CD4-positive, alpha-beta T cell (primary cell): Measurements from ENCODE around the gene GRM5. TPM values are rescaled to one million over a fixed set of nuclear protein-coding genes. Genes with fewer than 3 reads are reported as not detected.
"Not testable (repeated sequence)": the region's sequence is repeated elsewhere in the genome, so short reads cannot be mapped to it uniquely, and the experiment has no call there.

Source experiments
- ATAC-seq: fragments of 200-7000 bp; cut with Tn5 transposase; one replicate; pipeline ENCODE4 v1.10.0; 2022; ENCODE audit warnings: mild to moderate bottlenecking; ENCODE audit not compliant: poor library complexity
- CTCF ChIA-PET: fragments of 350-600 bp; sonication (Branson Sonifier 250); formaldehyde crosslinking; loops from one replicate; lab custom pipeline; 2021; ENCODE audit warnings: antibody characterized with exemption, inconsistent platforms; lab: Charles Lee
- POLR2A ChIA-PET: fragments of 350-600 bp; sonication (Branson Sonifier 250); formaldehyde crosslinking; loops from one replicate; lab custom pipeline; 2021; ENCODE audit warnings: antibody characterized with exemption, inconsistent platforms; lab: Charles Lee
- DNase-seq, 14 experiments: peaks; one replicate each; pipeline ENCODE4 v3.0.0-alpha.2; 2013 to 2020; ENCODE audit warnings: mixed read lengths in 2 of 14
- H3K27ac ChIP-seq, 2 donors: one replicate each; pipeline versions ENCODE4 v1.5.1 to v1.7.0; 2013; ENCODE audit warnings: low read length in 2 of 2, low read depth in 1 of 2, mild to moderate bottlenecking in 1 of 2
- H3K27me3 ChIP-seq, 2 experiments: 1 replicate in 1 of 2; 2 replicates in 1 of 2; pipeline versions ENCODE4 v1.6.1 to v1.7.0; 2013; ENCODE audit warnings: low read length in 2 of 2, control low read depth in 1 of 2, mild to moderate bottlenecking in 1 of 2, moderate library complexity in 1 of 2; ENCODE audit not compliant: insufficient read depth in 2 of 2, control insufficient read depth in 1 of 2
- H3K36me3 ChIP-seq: one replicate; pipeline ENCODE4 v1.6.1; 2013; ENCODE audit warnings: low read length, control low read depth; ENCODE audit not compliant: insufficient read depth
- H3K4me1 ChIP-seq: one replicate; pipeline ENCODE4 v1.6.1; 2013; ENCODE audit warnings: low read length, control low read depth; ENCODE audit not compliant: insufficient read depth
- H3K4me3 ChIP-seq: one replicate; pipeline ENCODE4 v1.5.1; 2013; ENCODE audit warnings: mild to moderate bottlenecking, low read length, moderate library complexity
- H3K9me3 ChIP-seq, 2 experiments: 1 replicate in 1 of 2; 2 replicates in 1 of 2; pipeline versions ENCODE4 v1.6.1 to v1.7.0; 2013; ENCODE audit warnings: low read length in 2 of 2, mild to moderate bottlenecking in 2 of 2, control low read depth in 1 of 2, moderate library complexity in 1 of 2; ENCODE audit not compliant: control insufficient read depth in 1 of 2, insufficient read depth in 1 of 2
- H3K27ac Mint-ChIP-seq: one replicate; pipeline ENCODE4 v1.8.0; 2020; ENCODE audit warnings: mixed read lengths
- H3K27me3 Mint-ChIP-seq: one replicate; pipeline ENCODE4 v1.8.0; 2021; ENCODE audit warnings: mixed read lengths
- H3K36me3 Mint-ChIP-seq: one replicate; pipeline ENCODE4 v1.8.0; 2021; ENCODE audit warnings: low read depth, mixed read lengths
- H3K4me1 Mint-ChIP-seq: one replicate; pipeline ENCODE4 v1.8.0; 2021; ENCODE audit warnings: low read depth, mixed read lengths
- H3K4me3 Mint-ChIP-seq: one replicate; pipeline ENCODE4 v1.8.0; 2020; ENCODE audit warnings: mild to moderate bottlenecking, mixed read lengths
- H3K9me3 Mint-ChIP-seq: one replicate; pipeline ENCODE4 v1.8.0; 2020; ENCODE audit warnings: mixed read lengths
- intact Hi-C, 2 experiments: fragments of 100-400 bp; cut with DNase I in 1 of 2; cut with micrococcal nuclease in 1 of 2; formaldehyde crosslinking; loops; one replicate each; pipeline versions ENCODE4 v1.15.1 to v1.9.0; 2023 to 2025; cut with DNase I, micrococcal nuclease
- total RNA-seq, 174 experiments: library from RNA in 2 of 174; stranded (reverse) in 2 of 174; gene quantifications; one replicate each; pipeline ENCODE4 v1.2.3 and lab custom pipeline; 2021 to 2026
- TF ChIP-seq, protein P1 (sequence below): fragments of 200-600 bp; IDR thresholded peaks from one replicate; pipeline ENCODE4 v1.8.0; 2022; ENCODE audit warnings: antibody characterized with exemption, mild to moderate bottlenecking

GRM5 gene
- total RNA-seq, 2 experiments from 2014 or later: not detected

DNA sequence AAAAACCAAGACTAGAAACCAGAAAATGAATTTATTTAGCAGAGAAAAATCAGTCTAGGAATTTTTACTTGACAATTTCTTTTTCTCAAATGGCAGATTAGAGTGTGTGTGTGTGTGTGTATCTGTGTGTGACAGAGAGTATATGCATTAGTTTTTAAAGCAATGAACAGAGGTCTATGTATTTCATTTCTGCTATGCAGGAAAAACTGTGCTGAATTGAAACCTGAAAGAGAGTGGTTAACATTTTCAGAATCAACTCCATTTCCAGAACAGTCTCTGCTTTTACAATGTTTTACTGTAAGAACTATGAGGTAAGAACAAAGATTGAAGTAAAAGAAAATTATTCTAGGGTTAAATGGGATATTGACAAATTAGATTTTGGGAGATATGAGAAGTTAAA is 114.8 kb downstream of the GRM5 start:
- no peak overlapping the region for H3K4me3 Mint-ChIP-seq
- DNase-seq (no peak), ATAC-seq (no peak)
- H3K9me3 Mint-ChIP-seq: no peaks in the 10 kb centered on the region
- no peaks in the 10 kb centered on the region for H3K27me3 Mint-ChIP-seq
- TF ChIP-seq, protein P1, sequence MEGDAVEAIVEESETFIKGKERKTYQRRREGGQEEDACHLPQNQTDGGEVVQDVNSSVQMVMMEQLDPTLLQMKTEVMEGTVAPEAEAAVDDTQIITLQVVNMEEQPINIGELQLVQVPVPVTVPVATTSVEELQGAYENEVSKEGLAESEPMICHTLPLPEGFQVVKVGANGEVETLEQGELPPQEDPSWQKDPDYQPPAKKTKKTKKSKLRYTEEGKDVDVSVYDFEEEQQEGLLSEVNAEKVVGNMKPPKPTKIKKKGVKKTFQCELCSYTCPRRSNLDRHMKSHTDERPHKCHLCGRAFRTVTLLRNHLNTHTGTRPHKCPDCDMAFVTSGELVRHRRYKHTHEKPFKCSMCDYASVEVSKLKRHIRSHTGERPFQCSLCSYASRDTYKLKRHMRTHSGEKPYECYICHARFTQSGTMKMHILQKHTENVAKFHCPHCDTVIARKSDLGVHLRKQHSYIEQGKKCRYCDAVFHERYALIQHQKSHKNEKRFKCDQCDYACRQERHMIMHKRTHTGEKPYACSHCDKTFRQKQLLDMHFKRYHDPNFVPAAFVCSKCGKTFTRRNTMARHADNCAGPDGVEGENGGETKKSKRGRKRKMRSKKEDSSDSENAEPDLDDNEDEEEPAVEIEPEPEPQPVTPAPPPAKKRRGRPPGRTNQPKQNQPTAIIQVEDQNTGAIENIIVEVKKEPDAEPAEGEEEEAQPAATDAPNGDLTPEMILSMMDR: no peak
- CTCF ChIA-PET: no interaction called here
- POLR2A ChIA-PET: no interaction called here
- H3K9me3 ChIP-seq: no peaks in the 10 kb centered on the region
- no peak overlapping the region for H3K27ac Mint-ChIP-seq
- H3K27me3 ChIP-seq: no peaks in the 10 kb centered on the region
- no peaks in the 10 kb centered on the region for H3K4me1 Mint-ChIP-seq
- no peaks in the 10 kb centered on the region for H3K36me3 ChIP-seq
- no peak overlapping the region for H3K4me3 ChIP-seq
- no peak overlapping the region for H3K27ac ChIP-seq
- intact Hi-C loops: no loop called here
- no peaks in the 10 kb centered on the region for H3K36me3 Mint-ChIP-seq
- H3K4me1 ChIP-seq: no peaks in the 10 kb centered on the region

DNA sequence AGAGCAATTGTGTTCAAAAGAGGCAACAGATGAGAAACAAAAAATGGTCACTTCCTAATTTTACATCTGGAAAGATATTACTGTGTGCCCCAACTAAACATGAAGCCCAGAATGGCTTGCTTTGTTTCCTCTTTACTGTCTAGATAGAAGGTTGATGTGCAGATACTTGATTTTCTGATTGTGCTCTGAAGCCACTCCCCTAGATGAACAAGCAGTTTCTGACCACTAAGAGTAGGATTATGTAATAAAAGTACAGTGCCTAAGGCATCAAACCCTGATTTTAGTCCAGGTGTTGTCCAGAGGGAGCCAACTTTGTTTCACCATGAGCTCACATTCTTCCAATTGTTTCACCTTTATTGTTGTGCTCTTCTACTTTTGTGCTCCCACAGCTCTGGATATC is 116.9 kb downstream of the GRM5 start:
- H3K27me3 Mint-ChIP-seq, H3K27ac Mint-ChIP-seq, H3K27ac ChIP-seq, ATAC-seq, H3K27me3 ChIP-seq, H3K36me3 Mint-ChIP-seq, H3K9me3 ChIP-seq, intact Hi-C loops, H3K36me3 ChIP-seq, CTCF ChIA-PET, H3K4me3 ChIP-seq, H3K9me3 Mint-ChIP-seq, H3K4me1 Mint-ChIP-seq, H3K4me3 Mint-ChIP-seq, DNase-seq, H3K4me1 ChIP-seq, POLR2A ChIA-PET: not testable (repeated sequence)

DNA sequence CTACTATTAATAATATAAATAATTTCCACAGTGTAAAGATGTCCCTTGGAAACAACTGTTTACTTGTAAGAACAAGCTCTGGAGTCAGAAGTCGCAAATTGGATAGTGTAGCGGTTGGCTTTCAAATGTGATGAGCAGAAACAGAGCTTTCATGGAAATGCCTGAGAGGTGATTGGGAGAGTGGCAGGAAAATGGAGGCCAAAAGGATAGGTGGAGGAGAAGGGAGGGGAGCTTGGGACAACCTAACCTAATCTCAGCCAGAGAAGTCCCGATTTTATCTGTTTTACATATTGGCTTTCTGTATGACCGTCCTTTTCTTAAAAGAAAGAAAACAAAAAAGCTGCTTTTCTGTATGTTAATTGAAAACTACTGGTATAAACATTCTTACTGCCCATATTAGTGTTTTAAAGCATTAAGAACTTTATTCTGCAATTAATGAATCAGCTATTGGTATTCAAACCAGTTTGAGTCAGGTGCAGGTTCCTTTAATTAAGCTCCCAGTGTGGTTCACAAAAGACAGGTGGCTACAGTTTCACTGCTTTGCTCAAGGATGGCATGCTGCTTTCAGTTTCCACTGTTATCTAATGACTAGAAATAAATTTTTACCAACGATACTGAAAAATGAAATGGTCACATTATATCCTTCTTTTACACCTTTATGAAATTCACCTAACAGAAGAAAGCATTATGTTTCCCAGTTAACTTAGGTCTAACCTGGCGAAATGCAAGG is 117.8 kb downstream of the GRM5 start:
- DNase-seq, intact Hi-C loops: not testable (repeated sequence)

DNA sequence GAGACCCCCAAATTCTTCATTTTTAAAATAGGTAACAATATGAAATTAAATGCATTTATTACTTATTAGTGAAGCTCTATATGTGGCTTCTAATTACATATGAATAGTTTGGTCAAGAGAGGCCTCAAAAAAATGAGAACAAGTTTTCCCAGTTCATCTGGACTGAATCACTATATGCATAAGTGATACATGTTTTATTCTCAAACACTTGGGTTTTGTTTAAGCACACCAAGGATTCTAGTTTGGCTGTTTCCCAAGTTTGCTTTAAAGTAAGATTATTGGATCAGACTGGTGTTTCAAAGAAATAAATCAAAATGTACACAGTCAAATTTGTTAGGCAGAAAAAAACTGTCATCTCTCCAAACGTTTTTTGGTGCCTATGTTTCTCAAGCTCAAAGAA is 136.1 kb downstream of the GRM5 start:
- H3K36me3 Mint-ChIP-seq, H3K9me3 ChIP-seq, DNase-seq, H3K27ac Mint-ChIP-seq, POLR2A ChIA-PET, ATAC-seq, H3K27ac ChIP-seq, H3K27me3 ChIP-seq, H3K4me3 ChIP-seq, H3K4me1 ChIP-seq, H3K27me3 Mint-ChIP-seq, CTCF ChIA-PET, H3K36me3 ChIP-seq, H3K4me1 Mint-ChIP-seq, H3K4me3 Mint-ChIP-seq, H3K9me3 Mint-ChIP-seq, intact Hi-C loops: not testable (repeated sequence)

More for the DNA sequence above, 117.8 kb downstream of the GRM5 start:
- H3K36me3 ChIP-seq, CTCF ChIA-PET, H3K27ac ChIP-seq, H3K4me1 ChIP-seq, H3K4me3 ChIP-seq, H3K27ac Mint-ChIP-seq, H3K27me3 ChIP-seq, H3K36me3 Mint-ChIP-seq, H3K27me3 Mint-ChIP-seq, H3K4me3 Mint-ChIP-seq, H3K9me3 Mint-ChIP-seq, H3K4me1 Mint-ChIP-seq, ATAC-seq, POLR2A ChIA-PET, H3K9me3 ChIP-seq: not testable (repeated sequence)

DNA sequence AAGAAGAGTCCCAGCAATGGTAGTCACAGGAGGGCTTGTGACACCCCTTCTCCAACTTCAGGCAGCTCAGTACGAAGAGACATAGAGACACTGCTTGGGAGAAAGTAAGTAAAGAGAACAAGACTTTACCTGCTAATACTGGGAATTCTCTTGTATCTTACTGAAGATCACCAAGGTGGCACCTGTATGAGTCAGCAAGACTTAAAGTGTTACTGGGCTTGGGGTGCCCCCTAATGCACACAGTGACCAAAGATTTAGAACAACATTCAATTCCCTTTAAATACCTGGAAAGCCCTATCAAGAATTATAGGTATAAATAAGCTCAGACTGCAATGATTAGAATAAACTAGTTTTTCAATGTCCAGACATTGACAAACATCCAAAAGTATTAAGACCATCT is 148.7 kb downstream of the GRM5 start:
- H3K9me3 ChIP-seq, ATAC-seq, H3K36me3 ChIP-seq, intact Hi-C loops, H3K27ac ChIP-seq, CTCF ChIA-PET, H3K4me1 Mint-ChIP-seq, H3K27ac Mint-ChIP-seq, H3K4me3 ChIP-seq, POLR2A ChIA-PET, H3K4me3 Mint-ChIP-seq, H3K4me1 ChIP-seq, H3K9me3 Mint-ChIP-seq, H3K27me3 Mint-ChIP-seq, H3K36me3 Mint-ChIP-seq, H3K27me3 ChIP-seq: not testable (repeated sequence)
- peak in 3 of 14 experiments; percentile 2 to 14 (median 9) for DNase-seq
